Stimulated activated CD8-positive, alpha-beta memory T cell treated with anti-CD3 and anti-CD28 coated beads, Interleukin-15, amount 100 ng/mL, for 24 hours (primary cell): ENCODE measurements around the gene TBC1D8B.
"Not testable (repeated sequence)": the region's sequence is repeated elsewhere in the genome, so short reads cannot be mapped to it uniquely, and the experiment has no call there.

ENCODE experiments used
- DNase-seq: peaks from one replicate; pipeline ENCODE4 v3.0.0-alpha.2; 2020; ENCODE audit warnings: low read depth

TBC1D8B gene

GRCh38 chrX:106802388-106803275 lies at the start of gene TBC1D8B:
TSS of gene TBC1D8B (plus strand) at chrX:106802673. CDS start at chrX:106802854, 181 bp downstream.
- DNase-seq: no peak

GRCh38 chrX:106769288-106769687 lies 33.2 kb upstream of the TBC1D8B start:
- DNase-seq: not testable (repeated sequence)

- no peak for DNase-seq
Measured at GRCh38 chrX:106774981-106775380, 27.5 kb upstream of the TBC1D8B start.

- no peak for DNase-seq
Measured at GRCh38 chrX:106780264-106780663, 22.2 kb upstream of the TBC1D8B start.

GRCh38 chrX:106780664-106781377 lies 21.7 kb upstream of the TBC1D8B start:
- no peak for DNase-seq

GRCh38 chrX:106783716-106784115 lies 18.8 kb upstream of the TBC1D8B start:
- no peak for DNase-seq

- no peak for DNase-seq
Measured at GRCh38 chrX:106791495-106791894, 11.0 kb upstream of the TBC1D8B start.

- no peak for DNase-seq
Measured at GRCh38 chrX:106802063-106802387, 448 bp upstream of the TBC1D8B start.

- no peak for DNase-seq
Measured at GRCh38 chrX:106811131-106811910, 8.8 kb downstream of the TBC1D8B start.

GRCh38 chrX:106812930-106813329 lies 10.5 kb downstream of the TBC1D8B start:
- not testable (repeated sequence) for DNase-seq

GRCh38 chrX:106814093-106814492 lies 11.6 kb downstream of the TBC1D8B start:
- DNase-seq: not testable (repeated sequence)

- DNase-seq: no peak
Measured at GRCh38 chrX:106862972-106863688, 60.7 kb downstream of the TBC1D8B start.

- no peak for DNase-seq
Measured at GRCh38 chrX:106863697-106864096, 61.2 kb downstream of the TBC1D8B start.

GRCh38 chrX:106872796-106873195 lies 70.3 kb downstream of the TBC1D8B start:
- not testable (repeated sequence) for DNase-seq

- DNase-seq: no peak
Measured at GRCh38 chrX:106874075-106874474, 71.6 kb downstream of the TBC1D8B start.

GRCh38 chrX:106875151-106875550 lies 72.7 kb downstream of the TBC1D8B start:
- DNase-seq: no peak

GRCh38 chrX:106889468-106889867 lies 87.0 kb downstream of the TBC1D8B start:
- no peak for DNase-seq

- no peak for DNase-seq
Measured at GRCh38 chrX:106891762-106892460, 89.4 kb downstream of the TBC1D8B start.

- no peak for DNase-seq
Measured at GRCh38 chrX:106894392-106894909, 92.0 kb downstream of the TBC1D8B start.

GRCh38 chrX:106894978-106895452 lies 92.5 kb downstream of the TBC1D8B start:
- no peak for DNase-seq

GRCh38 chrX:106897259-106897658 lies 94.8 kb downstream of the TBC1D8B start:
- no peak for DNase-seq
